Trophoblast cell (in vitro differentiated cells and primary cell): ENCODE results near the gene SKI.
A peak's percentile ranks its signal among the peaks of the same experiment; 100 is the strongest.

ENCODE experiments used
- DNase-seq, 2 donors: peaks; one replicate each; pipeline ENCODE4 v3.0.0-alpha.2; 2016
- H2AFZ ChIP-seq: 2 replicates; pipeline ENCODE4 v1.6.1; 2013; ENCODE audit warnings: low read length, moderate library complexity, mild to moderate bottlenecking; ENCODE audit not compliant: insufficient read depth, poor library complexity
- H2AK5ac ChIP-seq: 2 replicates; pipeline ENCODE4 v1.6.1; 2013; ENCODE audit warnings: mild to moderate bottlenecking, low read length
- H2BK120ac ChIP-seq: 2 replicates; pipeline ENCODE4 v1.6.1; 2013; ENCODE audit warnings: low read length, mild to moderate bottlenecking, moderate library complexity; ENCODE audit not compliant: insufficient read depth, poor library complexity
- H2BK12ac ChIP-seq: 2 replicates; pipeline ENCODE4 v1.6.1; 2013; ENCODE audit warnings: mild to moderate bottlenecking, low read length, moderate library complexity
- H2BK5ac ChIP-seq: 2 replicates; pipeline ENCODE4 v1.6.1; 2013; ENCODE audit warnings: low read length, low read depth, moderate library complexity, mild to moderate bottlenecking; ENCODE audit not compliant: poor library complexity
- H3K14ac ChIP-seq: 2 replicates; pipeline ENCODE4 v1.6.1; 2013; ENCODE audit warnings: mild to moderate bottlenecking, low read length
- H3K18ac ChIP-seq: 2 replicates; pipeline ENCODE4 v1.6.1; 2013; ENCODE audit warnings: mild to moderate bottlenecking, low read length
- H3K23ac ChIP-seq: 2 replicates; pipeline ENCODE4 v1.6.1; 2013; ENCODE audit warnings: low read length
- H3K27ac ChIP-seq: 2 replicates; pipeline ENCODE4 v1.5.1; 2013; ENCODE audit warnings: low read depth, mild to moderate bottlenecking, inconsistent platforms, low read length, moderate library complexity
- H3K27me3 ChIP-seq: 2 replicates; pipeline ENCODE4 v1.6.1; 2013; ENCODE audit warnings: inconsistent platforms, mild to moderate bottlenecking, low read length, moderate library complexity; ENCODE audit not compliant: insufficient read depth
- H3K36me3 ChIP-seq, 2 experiments: 1 replicate in 1 of 2; 2 replicates in 1 of 2; pipeline ENCODE4 v1.6.1; 2013; ENCODE audit warnings: low read length in 2 of 2, mild to moderate bottlenecking in 2 of 2, moderate library complexity in 1 of 2; ENCODE audit not compliant: insufficient read depth in 2 of 2, control insufficient read depth in 1 of 2
- H3K4ac ChIP-seq: 2 replicates; pipeline ENCODE4 v1.6.1; 2013; ENCODE audit warnings: low read depth, mild to moderate bottlenecking, low read length, moderate library complexity
- H3K4me1 ChIP-seq, 2 experiments: 1 replicate in 1 of 2; 2 replicates in 1 of 2; pipeline ENCODE4 v1.6.1; 2013; ENCODE audit warnings: low read length in 2 of 2, mild to moderate bottlenecking in 2 of 2, moderate library complexity in 1 of 2; ENCODE audit not compliant: insufficient read depth in 2 of 2, control insufficient read depth in 1 of 2
- H3K4me2 ChIP-seq: 2 replicates; pipeline ENCODE4 v1.6.1; 2013; ENCODE audit warnings: inconsistent platforms, mild to moderate bottlenecking, low read length, moderate library complexity
- H3K4me3 ChIP-seq: 2 replicates; pipeline ENCODE4 v1.5.1; 2013; ENCODE audit warnings: mild to moderate bottlenecking, low read depth, low read length, inconsistent platforms
- H3K79me1 ChIP-seq: one replicate; pipeline ENCODE4 v1.6.1; 2013; ENCODE audit warnings: low read length
- H3K79me2 ChIP-seq: 2 replicates; pipeline ENCODE4 v1.6.1; 2013; ENCODE audit warnings: low read length, mild to moderate bottlenecking; ENCODE audit not compliant: control insufficient read depth, insufficient read depth, poor library complexity
- H3K9ac ChIP-seq: 2 replicates; pipeline ENCODE4 v1.6.1; 2013; ENCODE audit warnings: mild to moderate bottlenecking, low read length
- H3K9me3 ChIP-seq: 2 replicates; pipeline ENCODE4 v1.6.1; 2013; ENCODE audit warnings: low read depth, mild to moderate bottlenecking, control low read depth, inconsistent platforms, low read length; ENCODE audit not compliant: insufficient read depth
- H4K12ac ChIP-seq: 2 replicates; pipeline ENCODE4 v1.6.1; 2013; ENCODE audit warnings: low read depth, mild to moderate bottlenecking, low read length, moderate library complexity
- H4K8ac ChIP-seq: 2 replicates; pipeline ENCODE4 v1.6.1; 2013; ENCODE audit warnings: low read depth, mild to moderate bottlenecking, low read length, moderate library complexity
- H4K91ac ChIP-seq: one replicate; pipeline ENCODE4 v1.6.1; 2013; ENCODE audit warnings: low read depth, mild to moderate bottlenecking, low read length, moderate library complexity
- WGBS: extraction: QIAGEN DNeasy Blood & Tissue Kit; methylation state at CpG from one replicate; pipeline ENCODE4 v1.1.7; 2013; ENCODE audit warnings: missing lambda C conversion rate; ENCODE audit not compliant: insufficient read length, insufficient coverage; ENCODE audit errors: extremely low coverage; 5-methylcytosine and 5-hydroxymethylcytosine counted together

Gene SKI

DNA sequence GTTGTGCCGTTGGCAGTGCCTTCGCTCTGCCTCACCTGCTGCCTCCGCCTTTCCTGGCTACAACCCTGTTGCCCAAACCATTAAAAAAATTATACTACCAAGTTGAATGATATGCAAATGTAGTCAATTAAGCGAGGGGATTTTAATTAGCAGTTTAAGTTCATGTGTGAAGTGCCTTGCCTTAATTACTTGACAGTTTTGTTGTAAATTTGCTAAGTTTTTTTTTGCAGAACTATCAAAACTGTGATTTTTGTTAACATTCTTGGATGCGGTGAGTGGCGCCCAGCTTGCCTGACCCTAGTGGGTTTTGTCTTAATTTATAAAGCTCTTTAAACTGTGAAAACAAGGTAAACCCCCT, 10.9 kb downstream of the SKI start:
- no peak overlapping the region for H3K27ac ChIP-seq
- DNase-seq: no peak
- H3K23ac ChIP-seq: no peak overlapping the region
- H4K8ac ChIP-seq: no peak overlapping the region
- no peaks in the 10 kb centered on the region for H3K27me3 ChIP-seq
- no peak overlapping the region for H3K4me3 ChIP-seq
- H2BK5ac ChIP-seq: no peak overlapping the region
- H2BK120ac ChIP-seq: no peak overlapping the region
- H3K9ac ChIP-seq: no peak overlapping the region
- peak overlapping the region; percentile 98 for H3K4ac ChIP-seq
- no peak overlapping the region for H2BK12ac ChIP-seq
- WGBS: no CpG with 5 or more reads among the region's 6 CpGs
- peaks cover 6% of the 10 kb centered on the region for H3K79me1 ChIP-seq
- no peak overlapping the region for H4K12ac ChIP-seq
- H3K18ac ChIP-seq: no peak overlapping the region
- no peak overlapping the region for H2AFZ ChIP-seq
- no peak overlapping the region for H4K91ac ChIP-seq
- peaks cover 34 to 44% of the 10 kb centered on the region in 2 experiments for H3K36me3 ChIP-seq
- no peak overlapping the region for H3K4me2 ChIP-seq
- peaks cover 72% of the 10 kb centered on the region for H3K79me2 ChIP-seq
- no peak overlapping the region for H2AK5ac ChIP-seq
- H3K9me3 ChIP-seq: no peaks in the 10 kb centered on the region
- no peak overlapping the region for H3K14ac ChIP-seq
- peaks cover 16 to 21% of the 10 kb centered on the region in 2 experiments for H3K4me1 ChIP-seq

DNA sequence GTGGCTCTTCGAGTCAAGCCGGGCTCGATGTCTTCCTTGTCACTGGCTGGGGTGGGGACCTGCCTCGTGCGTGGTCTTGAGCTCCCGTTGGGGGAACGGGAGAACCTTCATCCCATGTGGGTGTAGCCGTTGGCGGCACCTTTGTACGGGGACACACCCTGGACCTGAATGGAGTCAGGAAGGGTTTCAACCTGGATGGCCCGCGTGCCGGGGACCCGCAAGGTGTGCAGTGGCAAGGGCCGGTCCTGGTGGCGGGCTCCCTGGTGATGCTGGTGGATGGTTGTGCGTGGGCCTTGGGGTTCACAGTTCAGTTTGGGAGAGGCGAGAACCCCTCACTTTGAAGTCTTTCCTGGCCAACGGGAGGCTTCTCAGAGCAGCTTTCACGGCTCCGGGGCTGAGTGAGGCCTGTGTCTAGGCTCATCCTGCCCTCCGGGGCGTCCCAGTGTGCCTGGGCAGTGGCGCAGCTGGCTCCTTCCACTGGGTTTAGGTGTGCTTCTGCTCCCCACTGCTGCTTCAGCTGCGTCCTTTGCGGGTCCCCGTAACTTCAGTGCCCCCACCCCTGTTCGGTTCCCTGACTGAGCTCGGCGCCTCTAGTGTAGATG, 11.4 kb downstream of the SKI start:
- peak overlapping the region; percentile 5 for H3K18ac ChIP-seq
- H3K27me3 ChIP-seq: no peaks in the 10 kb centered on the region
- H2BK12ac ChIP-seq: no peak overlapping the region
- no peak overlapping the region for H3K4me3 ChIP-seq
- peak overlapping the region; percentile 86 for H3K4ac ChIP-seq
- no peak for DNase-seq
- WGBS: no CpG with 5 or more reads among the region's 30 CpGs
- peaks cover 34 to 44% of the 10 kb centered on the region in 2 experiments for H3K36me3 ChIP-seq
- H4K91ac ChIP-seq: no peak overlapping the region
- H3K79me2 ChIP-seq: peaks cover 67% of the 10 kb centered on the region
- no peak overlapping the region for H3K9ac ChIP-seq
- H3K79me1 ChIP-seq: peaks cover 2% of the 10 kb centered on the region
- no peak overlapping the region for H4K12ac ChIP-seq
- H2AFZ ChIP-seq: peak overlapping the region; percentile 13
- no peak overlapping the region for H3K14ac ChIP-seq
- no peak overlapping the region for H3K4me2 ChIP-seq
- H2BK120ac ChIP-seq: no peak overlapping the region
- no peak overlapping the region for H4K8ac ChIP-seq
- no peak overlapping the region for H2BK5ac ChIP-seq
- no peak overlapping the region for H2AK5ac ChIP-seq
- H3K23ac ChIP-seq: no peak overlapping the region
- no peak overlapping the region for H3K27ac ChIP-seq
- peaks cover 12 to 16% of the 10 kb centered on the region in 2 experiments for H3K4me1 ChIP-seq
- no peaks in the 10 kb centered on the region for H3K9me3 ChIP-seq

DNA sequence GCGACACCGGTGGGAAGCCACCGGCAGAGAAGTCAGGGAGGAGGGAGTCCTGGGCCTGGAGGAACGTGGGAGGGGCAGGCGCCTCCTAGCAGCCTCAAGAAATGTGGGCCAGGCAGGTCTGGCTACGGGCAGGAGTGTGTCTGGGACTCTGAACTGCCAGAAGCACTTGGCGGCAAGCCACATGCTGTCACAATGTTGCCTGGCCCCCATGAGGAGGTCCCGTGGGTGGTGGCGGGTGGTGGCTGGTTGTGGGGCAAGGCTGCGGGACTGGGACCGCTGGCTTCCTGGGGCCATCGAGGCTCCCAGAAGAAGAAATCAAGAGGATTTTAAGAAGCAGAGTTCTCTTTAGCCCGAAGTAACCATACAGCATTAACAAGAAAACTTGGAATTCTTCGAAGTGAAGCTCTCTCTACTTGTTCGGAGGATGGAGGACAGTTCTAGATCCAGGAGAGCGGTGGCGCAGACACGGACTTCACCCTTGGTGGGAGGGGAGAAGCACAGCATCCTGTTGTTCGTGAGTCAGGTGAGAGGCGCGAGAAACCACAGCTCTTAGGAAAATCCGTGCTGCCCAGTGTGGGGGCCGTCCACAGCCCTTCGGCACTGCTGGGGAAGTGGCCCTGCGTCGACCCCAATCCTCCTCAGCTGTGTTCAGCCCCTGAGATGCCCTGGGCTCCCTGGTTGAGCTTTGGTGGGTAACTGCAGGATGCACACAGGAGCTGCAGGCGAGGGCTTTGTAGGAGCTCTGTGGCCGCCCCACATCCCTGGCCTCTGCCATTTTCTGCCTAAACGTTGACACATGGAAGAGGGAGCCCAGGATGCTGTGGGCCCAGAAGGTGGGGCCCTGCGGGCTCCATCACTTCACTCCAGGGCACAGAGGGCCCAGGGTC, 12.4 kb downstream of the SKI start:
- no CpG with 5 or more reads among the region's 30 CpGs for WGBS
- H4K12ac ChIP-seq: no peak overlapping the region
- H2BK120ac ChIP-seq: no peak overlapping the region
- H2BK12ac ChIP-seq: no peak overlapping the region
- no peak overlapping the region for H3K4me2 ChIP-seq
- no peak overlapping the region for H3K23ac ChIP-seq
- H3K4ac ChIP-seq: peak overlapping the region; percentile 86
- no peak overlapping the region for H2AFZ ChIP-seq
- H3K9me3 ChIP-seq: no peaks in the 10 kb centered on the region
- no peak overlapping the region for H4K91ac ChIP-seq
- no peak overlapping the region for H3K27ac ChIP-seq
- DNase-seq: peak; percentile 92 to 94
- no peaks in the 10 kb centered on the region for H3K79me1 ChIP-seq
- H4K8ac ChIP-seq: no peak overlapping the region
- peaks cover 34 to 44% of the 10 kb centered on the region in 2 experiments for H3K36me3 ChIP-seq
- no peaks in the 10 kb centered on the region for H3K27me3 ChIP-seq
- H2AK5ac ChIP-seq: no peak overlapping the region
- no peak overlapping the region for H3K9ac ChIP-seq
- no peak overlapping the region for H3K4me3 ChIP-seq
- peaks cover 61% of the 10 kb centered on the region for H3K79me2 ChIP-seq
- peaks cover 12 to 13% of the 10 kb centered on the region in 2 experiments for H3K4me1 ChIP-seq
- peak overlapping the region; percentile 30 for H3K18ac ChIP-seq
- H3K14ac ChIP-seq: no peak overlapping the region
- no peak overlapping the region for H2BK5ac ChIP-seq

- no peak overlapping the region for H2BK120ac ChIP-seq
- no peak overlapping the region for H3K14ac ChIP-seq
- no peak overlapping the region for H3K27ac ChIP-seq
- peaks cover 32 to 38% of the 10 kb centered on the region in 2 experiments for H3K36me3 ChIP-seq
- no peak overlapping the region for H3K4me2 ChIP-seq
- no peaks in the 10 kb centered on the region for H3K79me1 ChIP-seq
- no peak overlapping the region for H4K8ac ChIP-seq
- no peaks in the 10 kb centered on the region for H3K27me3 ChIP-seq
- H2BK12ac ChIP-seq: no peak overlapping the region
- H4K12ac ChIP-seq: no peak overlapping the region
- no peak overlapping the region for H3K9ac ChIP-seq
- H4K91ac ChIP-seq: no peak overlapping the region
- H2BK5ac ChIP-seq: no peak overlapping the region
- no peak overlapping the region for H2AFZ ChIP-seq
- H3K79me2 ChIP-seq: peaks cover 60% of the 10 kb centered on the region
- H3K4ac ChIP-seq: peak overlapping the region; percentile 53
- H3K4me1 ChIP-seq: peaks cover 17 to 23% of the 10 kb centered on the region in 2 experiments
- no peak overlapping the region for H3K4me3 ChIP-seq
- no peak for DNase-seq
- no peak overlapping the region for H3K23ac ChIP-seq
- no CpG with 5 or more reads among the region's 13 CpGs for WGBS
- no peak overlapping the region for H2AK5ac ChIP-seq
- no peaks in the 10 kb centered on the region for H3K9me3 ChIP-seq
- H3K18ac ChIP-seq: no peak overlapping the region
Observed at GRCh38 chr1:2241820-2242219, 13.7 kb downstream of the SKI start.
